Progenitor cell of endocrine pancreas (in vitro differentiated cells): ENCODE data around the gene IL1RAPL2. TPM values are rescaled to one million over a fixed set of nuclear protein-coding genes. Genes with fewer than 3 reads are reported as not detected.

Experiments
- DNase-seq: peaks from one replicate; pipeline ENCODE4 v3.0.0; 2021; ENCODE audit warnings: low spot score; ENCODE audit not compliant: unreplicated experiment
- H3K27ac Mint-ChIP-seq: 2 replicates; pipeline ENCODE4 v1.8.0; 2021; ENCODE audit warnings: mild to moderate bottlenecking, moderate library complexity, mixed read lengths
- H3K27me3 Mint-ChIP-seq: 2 replicates; pipeline ENCODE4 v1.8.0; 2021; ENCODE audit warnings: mixed read lengths
- H3K36me3 Mint-ChIP-seq: 2 replicates; pipeline ENCODE4 v1.8.0; 2022; ENCODE audit warnings: mixed read lengths; ENCODE audit not compliant: insufficient read depth
- H3K4me1 Mint-ChIP-seq: 2 replicates; pipeline ENCODE4 v1.8.0; 2021; ENCODE audit warnings: low read depth, mixed read lengths
- H3K4me3 Mint-ChIP-seq: 2 replicates; pipeline ENCODE4 v1.8.0; 2021; ENCODE audit warnings: low read depth, mild to moderate bottlenecking, moderate library complexity, mixed read lengths
- H3K9me3 Mint-ChIP-seq: 2 replicates; pipeline ENCODE4 v1.8.0; 2021; ENCODE audit warnings: low read depth, mixed read lengths
- total RNA-seq: library from RNA; stranded (reverse); gene quantifications from 2 replicates; pipeline ENCODE4 v1.2.1, GENCODE V29; 2021
- TF ChIP-seq, protein P1 (sequence below): fragments of 200-600 bp; sonication (generic); IDR thresholded peaks from one replicate; pipeline ENCODE4 v1.5.0; 2021; ENCODE audit warnings: antibody characterized with exemption, mild to moderate bottlenecking; ENCODE audit not compliant: unreplicated experiment

IL1RAPL2 gene
- total RNA-seq, 1 donor from 2014 or later = 0.91 TPM

DNA sequence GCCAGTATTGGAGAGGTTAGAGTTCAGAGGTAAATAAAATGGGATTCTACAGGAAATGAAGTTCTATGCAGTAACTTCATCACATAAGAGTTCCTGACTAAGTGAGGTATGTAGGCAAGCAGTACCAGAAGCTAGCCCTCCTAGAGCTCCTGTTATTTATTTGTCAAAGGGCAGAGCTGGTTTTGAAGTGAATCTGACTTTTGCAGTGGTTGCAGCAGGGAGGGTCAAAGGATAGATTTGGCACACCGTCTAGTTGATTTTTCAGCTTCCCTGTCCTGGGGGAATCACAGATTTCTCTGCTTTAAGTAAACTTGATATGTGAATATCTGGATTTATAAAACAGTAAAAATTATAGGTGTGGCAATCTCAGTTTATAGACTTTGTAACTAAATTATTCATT is 130.7 kb downstream of the IL1RAPL2 start:
- Mint-ChIP-seq H3K4me3 (no peak overlapping the region), H3K36me3 (no peaks in the 10 kb centered on the region), H3K4me1 (no peaks in the 10 kb centered on the region), H3K27me3 (no peaks in the 10 kb centered on the region), H3K27ac (no peak overlapping the region), H3K9me3 (peaks cover 10% of the 10 kb centered on the region)
- DNase-seq = no peak
- TF ChIP-seq, protein P1, sequence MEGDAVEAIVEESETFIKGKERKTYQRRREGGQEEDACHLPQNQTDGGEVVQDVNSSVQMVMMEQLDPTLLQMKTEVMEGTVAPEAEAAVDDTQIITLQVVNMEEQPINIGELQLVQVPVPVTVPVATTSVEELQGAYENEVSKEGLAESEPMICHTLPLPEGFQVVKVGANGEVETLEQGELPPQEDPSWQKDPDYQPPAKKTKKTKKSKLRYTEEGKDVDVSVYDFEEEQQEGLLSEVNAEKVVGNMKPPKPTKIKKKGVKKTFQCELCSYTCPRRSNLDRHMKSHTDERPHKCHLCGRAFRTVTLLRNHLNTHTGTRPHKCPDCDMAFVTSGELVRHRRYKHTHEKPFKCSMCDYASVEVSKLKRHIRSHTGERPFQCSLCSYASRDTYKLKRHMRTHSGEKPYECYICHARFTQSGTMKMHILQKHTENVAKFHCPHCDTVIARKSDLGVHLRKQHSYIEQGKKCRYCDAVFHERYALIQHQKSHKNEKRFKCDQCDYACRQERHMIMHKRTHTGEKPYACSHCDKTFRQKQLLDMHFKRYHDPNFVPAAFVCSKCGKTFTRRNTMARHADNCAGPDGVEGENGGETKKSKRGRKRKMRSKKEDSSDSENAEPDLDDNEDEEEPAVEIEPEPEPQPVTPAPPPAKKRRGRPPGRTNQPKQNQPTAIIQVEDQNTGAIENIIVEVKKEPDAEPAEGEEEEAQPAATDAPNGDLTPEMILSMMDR = no peak

- Mint-ChIP-seq H3K27me3 (no peaks in the 10 kb centered on the region), H3K9me3 (peaks cover 10% of the 10 kb centered on the region), H3K4me3 (no peak overlapping the region), H3K27ac (no peak overlapping the region), H3K36me3 (no peaks in the 10 kb centered on the region), H3K4me1 (no peaks in the 10 kb centered on the region)
- TF ChIP-seq, protein P1 = no peak
- DNase-seq = no peak
These were observed 131.3 kb downstream of the IL1RAPL2 start for GRCh38 chrX:104697294-104697693.

- no peak for DNase-seq
- H3K27ac Mint-ChIP-seq = no peak overlapping the region
- no peaks in the 10 kb centered on the region for H3K27me3 Mint-ChIP-seq
- peaks cover 10% of the 10 kb centered on the region for H3K9me3 Mint-ChIP-seq
- H3K36me3 Mint-ChIP-seq = no peaks in the 10 kb centered on the region
- no peaks in the 10 kb centered on the region for H3K4me1 Mint-ChIP-seq
- H3K4me3 Mint-ChIP-seq = no peak overlapping the region
- TF ChIP-seq, protein P1 = no peak
These were observed 141.0 kb downstream of the IL1RAPL2 start for GRCh38 chrX:104707042-104707441.

GRCh38 chrX:104707572-104707971 is 141.6 kb downstream of the IL1RAPL2 start:
- no peak overlapping the region for H3K4me3 Mint-ChIP-seq
- TF ChIP-seq, protein P1 = no peak
- no peak for DNase-seq
- no peaks in the 10 kb centered on the region for H3K36me3 Mint-ChIP-seq
- H3K27ac Mint-ChIP-seq = no peak overlapping the region
- peaks cover 10% of the 10 kb centered on the region for H3K9me3 Mint-ChIP-seq
- H3K27me3 Mint-ChIP-seq = no peaks in the 10 kb centered on the region
- no peaks in the 10 kb centered on the region for H3K4me1 Mint-ChIP-seq

- H3K4me3 Mint-ChIP-seq = no peak overlapping the region
- H3K4me1 Mint-ChIP-seq = no peaks in the 10 kb centered on the region
- H3K27ac Mint-ChIP-seq = no peak overlapping the region
- peaks cover 30% of the 10 kb centered on the region for H3K9me3 Mint-ChIP-seq
- H3K36me3 Mint-ChIP-seq = no peaks in the 10 kb centered on the region
- H3K27me3 Mint-ChIP-seq = no peaks in the 10 kb centered on the region
- DNase-seq = no peak
- TF ChIP-seq, protein P1 = no peak
These were observed 146.5 kb downstream of the IL1RAPL2 start for GRCh38 chrX:104712515-104712914.
